Transverse colon (tissue), 4 donors: ENCODE data around the gene FAM210A. TPM values are rescaled to one million over a fixed set of nuclear protein-coding genes. Genes with fewer than 3 reads are reported as not detected.
"Not testable (repeated sequence)": the region's sequence is repeated elsewhere in the genome, so short reads cannot be mapped to it uniquely, and the experiment has no call there.

Experiments
- DNase-seq: peaks from one replicate; pipeline ENCODE4 v3.0.0-alpha.2; 2019
- H3K27ac ChIP-seq, 4 donors: fragments of 200-600 bp; sonication (generic); 2 replicates each; pipeline ENCODE4 v1.5.1; 2016 to 2018; ENCODE audit warnings: inconsistent platforms in 4 of 4
- H3K27me3 ChIP-seq: fragments of 200-600 bp; sonication (generic); 2 replicates; pipeline ENCODE4 v1.5.1; 2017; ENCODE audit warnings: inconsistent platforms
- H3K36me3 ChIP-seq, 4 donors: fragments of 200-600 bp; sonication (generic); 2 replicates each; pipeline ENCODE4 v1.5.1; 2017 to 2019; ENCODE audit warnings: inconsistent platforms in 4 of 4
- H3K4me1 ChIP-seq, 4 donors: fragments of 200-600 bp; sonication (generic); 2 replicates each; pipeline ENCODE4 v1.5.1; 2017 to 2020; ENCODE audit warnings: inconsistent platforms in 4 of 4
- H3K4me3 ChIP-seq, 4 donors: fragments of 200-600 bp; sonication (generic); 1 replicate in 1 of 4; 2 replicates in 3 of 4; pipeline versions ENCODE4 v1.5.1 to v1.6.1; 2017 to 2019; ENCODE audit warnings: inconsistent platforms in 4 of 4
- H3K9me3 ChIP-seq, 2 donors: fragments of 200-600 bp; sonication (generic); 2 replicates each; pipeline ENCODE4 v1.5.1; 2017 to 2019; ENCODE audit warnings: inconsistent platforms in 2 of 2
- CTCF ChIP-seq, 5 experiments: fragments of 200-600 bp in 3 of 5; fragments of 450-650 bp in 2 of 5; sonication (generic) in 3 of 5; IDR thresholded peaks; 1 replicate in 2 of 5; 2 replicates in 3 of 5; pipeline ENCODE4 v1.5.1; 2016 to 2017; ENCODE audit warnings: antibody characterized with exemption in 5 of 5, inconsistent platforms in 3 of 5, mild to moderate bottlenecking in 2 of 5, moderate library complexity in 1 of 5
- EP300 ChIP-seq: sonication (generic); formaldehyde crosslinking; IDR thresholded peaks from one replicate; pipeline ENCODE4 v1.6.1; 2017; ENCODE audit warnings: antibody characterized with exemption, low read depth
- POLR2A ChIP-seq: fragments of 450-650 bp; IDR thresholded peaks from one replicate; pipeline ENCODE4 v1.6.1; 2016; ENCODE audit warnings: antibody characterized with exemption, mild to moderate bottlenecking, moderate library complexity
- POLR2AphosphoS5 ChIP-seq, 3 donors: sonication (generic); formaldehyde crosslinking; IDR thresholded peaks; one replicate each; pipeline ENCODE4 v1.6.1; 2016; ENCODE audit warnings: antibody characterized with exemption in 3 of 3
- WGBS, 2 donors: methylation state at CpG; one replicate each; pipeline ENCODE4 v1.1.5; 2018; ENCODE audit warnings: low coverage in 1 of 2; 5-methylcytosine and 5-hydroxymethylcytosine counted together
- in situ Hi-C, 4 donors: fragments of 200-750 bp; cut with MboI; loops; one replicate each; pipeline versions ENCODE4 v1.15.0 to v1.15.1; 2017; ENCODE audit warnings: low sequenced_read_pairs in 3 of 4, low pct_ligation_motif_present in 1 of 4, low pct_unique_long_range_greater_than_20kb in 1 of 4
- intact Hi-C: fragments of 100-400 bp; cut with DNase I; formaldehyde crosslinking; loops from one replicate; pipeline ENCODE4 v1.15.1; 2023; ENCODE audit warnings: low total_unique reads
- total RNA-seq, 4 donors: library from RNA; depleted of rRNA; stranded (reverse); fragments of >200 nt; gene quantifications; one replicate each; pipeline ENCODE4 v1.1.0, GENCODE V29; 2016

The FAM210A gene
- total RNA-seq, 4 donors from 2014 or later: 0.80 to 12.2 (median 10.2) TPM

GRCh38 chr18:13710414-13710831 is 15.9 kb downstream of the FAM210A start:
- 76 to 79% methylated on average over 2 to 6 of the region's 6 CpGs for WGBS, 2 donors
- in situ Hi-C loops (no loop called here), intact Hi-C loops (no loop called here)
- H3K36me3 ChIP-seq: no peaks in the 10 kb centered on the region
- no peaks in the 10 kb centered on the region for H3K9me3 ChIP-seq
- H3K27me3 ChIP-seq: no peaks in the 10 kb centered on the region
- no peak overlapping the region for H3K4me3 ChIP-seq
- no peak for DNase-seq
- H3K4me1 ChIP-seq: no peaks in the 10 kb centered on the region
- H3K27ac ChIP-seq: no peak overlapping the region
- no peak for TF ChIP-seq CTCF (IDR thresholded peaks at IDR 0.05)
- no peak for TF ChIP-seq EP300
- TF ChIP-seq POLR2AphosphoS5 (IDR thresholded peaks at IDR 0.05): no peak
- no peak for TF ChIP-seq POLR2A

GRCh38 chr18:13703899-13704298 is 22.5 kb downstream of the FAM210A start:
- Histone ChIP-seq H3K9me3 (peaks cover 14 to 28% of the 10 kb centered on the region in 2 donors), H3K4me3 (no peak overlapping the region), H3K4me1 (no peaks in the 10 kb centered on the region), H3K27me3 (no peaks in the 10 kb centered on the region), H3K27ac (no peak overlapping the region), H3K36me3 (no peaks in the 10 kb centered on the region)
- TF ChIP-seq EP300 (no peak), POLR2A (no peak), CTCF (IDR thresholded peaks at IDR 0.05) (no peak)
- WGBS, 2 donors: 85 to 90% methylated on average over 1 of the region's 1 CpG
- in situ Hi-C loops: no loop called here
- intact Hi-C loops: no loop called here
- DNase-seq: no peak

GRCh38 chr18:13700153-13700552 is 26.2 kb downstream of the FAM210A start:
- in situ Hi-C loops: no loop called here

GRCh38 chr18:13696961-13697360 is 29.4 kb downstream of the FAM210A start:
- H3K4me3 ChIP-seq: no peak overlapping the region
- H3K27ac ChIP-seq: no peak overlapping the region
- intact Hi-C loops (no loop called here), in situ Hi-C loops (no loop called here)
- no peaks in the 10 kb centered on the region for H3K27me3 ChIP-seq
- peaks cover 0 to 7% of the 10 kb centered on the region in 2 donors for H3K9me3 ChIP-seq
- WGBS, 2 donors: 93 to 94% methylated on average over 3 of the region's 3 CpGs
- no peak for TF ChIP-seq EP300
- TF ChIP-seq POLR2A: no peak
- no peak for TF ChIP-seq POLR2AphosphoS5 (IDR thresholded peaks at IDR 0.05)
- no peak for TF ChIP-seq CTCF (IDR thresholded peaks at IDR 0.05)
- DNase-seq: no peak
- H3K36me3 ChIP-seq: no peaks in the 10 kb centered on the region
- no peaks in the 10 kb centered on the region for H3K4me1 ChIP-seq

More at GRCh38 chr18:13700153-13700552, 26.2 kb downstream of the FAM210A start:
- WGBS, 2 donors: 72% methylated on average over 1 of the region's 1 CpG; no CpG with 5 or more reads in 1 of the 2 donors
- intact Hi-C loops: no loop called here
- Histone ChIP-seq H3K4me3 (no peak overlapping the region), H3K9me3 (peaks cover 14 to 27% of the 10 kb centered on the region in 2 donors), H3K4me1 (no peaks in the 10 kb centered on the region), H3K36me3 (no peaks in the 10 kb centered on the region), H3K27ac (no peak overlapping the region), H3K27me3 (no peaks in the 10 kb centered on the region)
- no peak for DNase-seq
- TF ChIP-seq EP300 (no peak), POLR2A (no peak), POLR2AphosphoS5 (IDR thresholded peaks at IDR 0.05) (no peak), CTCF (IDR thresholded peaks at IDR 0.05) (no peak)

GRCh38 chr18:13695337-13695736 is 31.0 kb downstream of the FAM210A start:
- H3K27me3 ChIP-seq, H3K4me1 ChIP-seq, H3K36me3 ChIP-seq, intact Hi-C loops, H3K9me3 ChIP-seq, H3K27ac ChIP-seq, in situ Hi-C loops, H3K4me3 ChIP-seq, DNase-seq: not testable (repeated sequence)
- WGBS, 2 donors: 94 to 95% methylated on average over 5 of the region's 5 CpGs

- H3K27me3 ChIP-seq, H3K36me3 ChIP-seq, H3K4me1 ChIP-seq, H3K4me3 ChIP-seq, H3K27ac ChIP-seq, DNase-seq, H3K9me3 ChIP-seq, in situ Hi-C loops, intact Hi-C loops: not testable (repeated sequence)
- 94 to 95% methylated on average over 3 to 9 of the region's 9 CpGs for WGBS, 2 donors
Measured at GRCh38 chr18:13690060-13690459, 36.3 kb downstream of the FAM210A start.
